Nephron progenitor cell (in vitro differentiated cells): ENCODE data around the gene IL6R.

ENCODE experiments used
- DNase-seq: peaks from one replicate; pipeline ENCODE4 v3.0.0; 2021
- H3K27ac Mint-ChIP-seq: 2 replicates; pipeline ENCODE4 v1.8.0; 2021; ENCODE audit warnings: mild to moderate bottlenecking, moderate library complexity, mixed read lengths
- H3K27me3 Mint-ChIP-seq: 2 replicates; pipeline ENCODE4 v1.8.0; 2021; ENCODE audit warnings: mild to moderate bottlenecking, low read depth, mixed read lengths; ENCODE audit not compliant: poor library complexity
- H3K36me3 Mint-ChIP-seq: 2 replicates; pipeline ENCODE4 v1.8.0; 2021; ENCODE audit warnings: low read depth, mixed read lengths
- H3K4me1 Mint-ChIP-seq: 2 replicates; pipeline ENCODE4 v1.8.0; 2021; ENCODE audit warnings: mixed read lengths
- H3K4me3 Mint-ChIP-seq: 2 replicates; pipeline ENCODE4 v1.8.0; 2021; ENCODE audit warnings: mild to moderate bottlenecking, moderate library complexity, mixed read lengths
- H3K9me3 Mint-ChIP-seq: 2 replicates; pipeline ENCODE4 v1.8.0; 2021; ENCODE audit warnings: mild to moderate bottlenecking, moderate library complexity, mixed read lengths
- CTCF ChIP-seq: fragments of 200-600 bp; sonication (generic); IDR thresholded peaks from 2 replicates; pipeline ENCODE4 v1.5.0; 2021; ENCODE audit warnings: antibody characterized with exemption

The IL6R gene

GRCh38 chr1:154379301-154379700, 25.8 kb upstream of the IL6R start:
- Mint-ChIP-seq H3K36me3 (no peaks in the 10 kb centered on the region), H3K4me1 (no peaks in the 10 kb centered on the region), H3K27ac (no peak overlapping the region), H3K27me3 (peaks cover 8% of the 10 kb centered on the region), H3K9me3 (peaks cover 4% of the 10 kb centered on the region), H3K4me3 (no peak overlapping the region)
- no peak for TF ChIP-seq CTCF
- DNase-seq, result no peak

DNA sequence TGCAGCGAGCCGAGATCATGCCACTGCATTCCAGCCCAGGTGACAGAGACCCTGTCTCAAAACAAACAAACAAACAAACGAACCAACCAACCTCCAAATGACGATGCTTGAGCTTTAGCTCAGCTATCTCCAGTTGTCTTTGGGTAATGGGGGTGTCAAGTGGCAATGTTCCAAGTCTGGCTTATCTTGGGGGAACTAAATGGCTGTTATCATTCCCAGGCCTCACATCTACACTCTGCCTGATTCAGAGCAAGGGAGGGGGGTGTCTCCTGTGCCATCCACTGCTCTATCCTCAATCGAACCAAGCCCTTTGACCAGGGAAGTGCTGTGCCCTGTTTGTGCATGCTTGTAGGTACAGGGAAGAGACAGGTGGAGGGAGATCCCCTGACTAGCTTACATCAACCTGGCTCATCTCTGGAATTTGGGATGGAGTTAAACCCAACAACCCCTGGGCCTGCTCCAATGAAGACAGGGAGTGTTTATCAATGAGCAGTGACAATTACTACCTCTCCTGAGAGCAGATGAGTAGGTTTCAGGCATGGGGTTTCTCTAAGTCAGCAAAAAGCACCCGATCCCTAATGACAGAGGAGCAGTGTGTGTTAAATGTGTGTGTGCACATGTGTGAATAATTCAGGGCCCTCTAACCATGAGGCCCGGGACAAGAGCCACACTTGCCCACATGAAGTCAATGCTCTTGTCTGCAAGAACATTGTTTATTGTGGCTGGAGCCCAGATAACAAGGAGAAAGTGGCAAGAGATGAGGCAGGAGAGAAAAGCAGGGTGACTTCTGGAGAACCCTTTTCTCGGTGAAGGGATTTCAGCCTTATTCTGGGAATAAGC, 20.3 kb upstream of the IL6R start:
- no peak for TF ChIP-seq CTCF
- DNase-seq, result no peak
- Mint-ChIP-seq H3K9me3 (no peaks in the 10 kb centered on the region), H3K27me3 (peaks cover 11% of the 10 kb centered on the region), H3K4me3 (no peak overlapping the region), H3K27ac (no peak overlapping the region), H3K36me3 (no peaks in the 10 kb centered on the region), H3K4me1 (no peaks in the 10 kb centered on the region)

DNA sequence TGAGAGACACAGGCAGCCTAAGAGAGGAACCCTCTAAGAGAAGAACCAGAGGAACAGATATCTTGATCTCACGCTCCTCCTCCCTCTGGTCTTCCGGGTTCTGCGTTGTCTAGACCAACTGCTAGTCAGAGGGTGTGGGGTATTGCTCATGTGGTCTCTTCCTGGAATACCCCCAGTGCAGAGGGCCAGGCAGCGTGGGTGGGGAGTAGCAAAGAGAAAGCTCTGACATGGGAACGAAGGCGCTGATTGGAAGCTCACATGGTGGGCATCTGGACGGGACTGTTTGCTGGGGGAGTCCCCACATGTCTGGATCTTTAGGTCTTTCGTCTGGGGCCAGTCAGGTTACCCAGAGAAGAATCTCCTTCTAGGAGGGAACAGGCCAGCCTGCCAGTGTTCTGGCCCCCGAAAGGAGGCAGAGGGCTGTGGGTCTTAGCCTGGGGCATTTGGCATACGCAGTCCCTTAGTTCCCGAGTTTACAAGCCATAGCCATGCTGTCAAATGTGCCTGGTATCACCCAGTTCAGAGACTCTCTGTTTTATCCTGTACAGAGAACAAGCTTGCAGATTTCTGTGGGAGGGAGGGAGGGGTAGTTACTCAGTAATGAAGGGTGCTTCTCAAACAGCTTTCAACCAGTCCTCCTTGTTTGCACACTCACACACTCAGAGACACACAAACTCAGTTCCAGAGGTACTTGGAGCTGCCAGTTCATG, 18.3 kb upstream of the IL6R start:
- H3K4me3 Mint-ChIP-seq, result no peak overlapping the region
- no peak for DNase-seq
- no peaks in the 10 kb centered on the region for H3K36me3 Mint-ChIP-seq
- no peak overlapping the region for H3K27ac Mint-ChIP-seq
- peaks cover 15% of the 10 kb centered on the region for H3K27me3 Mint-ChIP-seq
- H3K4me1 Mint-ChIP-seq, result no peaks in the 10 kb centered on the region
- no peak for TF ChIP-seq CTCF
- no peaks in the 10 kb centered on the region for H3K9me3 Mint-ChIP-seq

- Mint-ChIP-seq H3K36me3 (no peaks in the 10 kb centered on the region), H3K27me3 (peaks cover 11% of the 10 kb centered on the region), H3K27ac (no peak overlapping the region), H3K9me3 (peaks cover 17% of the 10 kb centered on the region), H3K4me3 (no peak overlapping the region), H3K4me1 (no peaks in the 10 kb centered on the region)
- DNase-seq, result no peak
- no peak for TF ChIP-seq CTCF
These were observed 13.9 kb upstream of the IL6R start for GRCh38 chr1:154391086-154391770.

GRCh38 chr1:154398141-154398540, 7.0 kb upstream of the IL6R start:
- DNase-seq, result no peak
- Mint-ChIP-seq H3K4me3 (no peak overlapping the region), H3K27ac (no peak overlapping the region), H3K27me3 (peaks cover 15% of the 10 kb centered on the region), H3K4me1 (no peaks in the 10 kb centered on the region), H3K36me3 (no peaks in the 10 kb centered on the region), H3K9me3 (peaks cover 21% of the 10 kb centered on the region)
- TF ChIP-seq CTCF, result no peak
